ENCODE results near the gene FAAP20. TPM values are rescaled to one million over a fixed set of nuclear protein-coding genes. Genes with fewer than 3 reads are reported as not detected.

FAAP20 gene
- total RNA-seq, 1 experiment from 2014 or later, result 119 TPM

DNA sequence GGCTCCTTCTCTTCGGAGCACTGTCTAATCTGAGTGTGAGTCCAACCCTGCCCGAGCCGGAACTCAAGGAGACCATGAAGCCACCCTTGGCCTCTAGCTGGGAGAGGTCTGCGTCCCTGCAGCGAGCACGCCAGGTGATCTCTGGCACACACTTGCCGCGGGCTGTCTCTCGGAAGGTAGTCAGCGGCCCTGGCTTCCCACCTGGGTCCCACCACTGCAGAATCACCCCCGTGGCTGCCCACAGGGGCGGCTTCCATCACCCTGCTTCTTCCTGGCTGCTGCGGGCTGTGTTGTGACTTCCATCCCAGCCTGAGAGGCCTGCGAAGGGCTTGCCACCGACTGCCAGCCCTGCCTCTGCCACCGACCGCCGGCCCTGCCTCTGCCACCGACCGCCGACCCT is 17.0 kb downstream of the FAAP20 start:
- Mint-ChIP-seq H3K27me3 (ENCODE audit: low read depth) (no peaks in the 10 kb centered on the region), H3K9me3 (no peaks in the 10 kb centered on the region), H3K4me3 (no peak overlapping the region), H3K27ac (no peak overlapping the region; a peak in 2 of 7 replicates), H3K36me3 (ENCODE audit: insufficient read depth in 1 of 3, low read depth in 3 of 3) (peaks cover 14 to 43% (median 39%) of the 10 kb centered on the region in 3 experiments; a peak in 6 of 7 replicates), H3K4me1 (peaks cover 2 to 8% of the 10 kb centered on the region in 2 experiments; a peak in 2 of 4 replicates)
- H3K23me2 ChIP-seq (ENCODE audit: insufficient read length, low read depth, low read length, poor library complexity, severe bottlenecking), result no peaks in the 10 kb centered on the region
- no peaks in the 10 kb centered on the region for H3K79me2 ChIP-seq (ENCODE audit: insufficient read depth, low read length)
- no peak overlapping the region for H3K4me2 ChIP-seq (ENCODE audit: insufficient read depth, insufficient read length, low read length)
- no peak overlapping the region for H2BK12ac ChIP-seq (ENCODE audit: insufficient read length, low read depth, low read length)
- no peak overlapping the region for H4K5ac ChIP-seq (ENCODE audit: insufficient read length, low read depth, low read length)
- H3K4me1 ChIP-seq (ENCODE audit: insufficient read depth, low read length), result no peaks in the 10 kb centered on the region
- no peak overlapping the region for H2AFZ ChIP-seq (ENCODE audit: low read length)
- no peak overlapping the region for H3K9ac ChIP-seq (ENCODE audit: extremely low read depth, insufficient read length, low read length)
- H4K8ac ChIP-seq (replicated peaks; ENCODE audit: insufficient read length, low read depth, low read length), result no peak overlapping the region
- no peak overlapping the region for H3K23ac ChIP-seq (ENCODE audit: insufficient read length, low read depth, low read length)
- no peak overlapping the region for H3K56ac ChIP-seq (ENCODE audit: insufficient read length, low read depth, low read length)
- H2AK5ac ChIP-seq (ENCODE audit: insufficient read length, low read length), result no peak overlapping the region
- no peak overlapping the region for H3K4ac ChIP-seq (ENCODE audit: low read depth, low read length)
- H4K91ac ChIP-seq (ENCODE audit: insufficient read length, low read depth, low read length), result no peak overlapping the region
- no peak overlapping the region for H3K14ac ChIP-seq (ENCODE audit: insufficient read depth, low read length)
- no peak overlapping the region for H2BK5ac ChIP-seq (ENCODE audit: insufficient read length, low read length)
- no peaks in the 10 kb centered on the region for H4K20me1 ChIP-seq (ENCODE audit: control insufficient read depth, insufficient read depth, insufficient read length)
- H2BK120ac ChIP-seq (ENCODE audit: low read depth, low read length, poor library complexity, severe bottlenecking), result no peak overlapping the region
- no peak overlapping the region for H2BK20ac ChIP-seq (ENCODE audit: low read depth, low read length, poor library complexity, severe bottlenecking)
- H3K9me3 ChIP-seq (ENCODE audit: control insufficient read depth, low read depth, low read length), result no peaks in the 10 kb centered on the region
- no peak overlapping the region for H3K27ac ChIP-seq (ENCODE audit: insufficient read length, low read depth, low read length)
- no peak for DNase-seq
- H3K27me3 ChIP-seq (ENCODE audit: insufficient read depth, low read length), result no peaks in the 10 kb centered on the region
- H3T11ph ChIP-seq (ENCODE audit: low read length), result no peak overlapping the region
- TF ChIP-seq, protein P1, sequence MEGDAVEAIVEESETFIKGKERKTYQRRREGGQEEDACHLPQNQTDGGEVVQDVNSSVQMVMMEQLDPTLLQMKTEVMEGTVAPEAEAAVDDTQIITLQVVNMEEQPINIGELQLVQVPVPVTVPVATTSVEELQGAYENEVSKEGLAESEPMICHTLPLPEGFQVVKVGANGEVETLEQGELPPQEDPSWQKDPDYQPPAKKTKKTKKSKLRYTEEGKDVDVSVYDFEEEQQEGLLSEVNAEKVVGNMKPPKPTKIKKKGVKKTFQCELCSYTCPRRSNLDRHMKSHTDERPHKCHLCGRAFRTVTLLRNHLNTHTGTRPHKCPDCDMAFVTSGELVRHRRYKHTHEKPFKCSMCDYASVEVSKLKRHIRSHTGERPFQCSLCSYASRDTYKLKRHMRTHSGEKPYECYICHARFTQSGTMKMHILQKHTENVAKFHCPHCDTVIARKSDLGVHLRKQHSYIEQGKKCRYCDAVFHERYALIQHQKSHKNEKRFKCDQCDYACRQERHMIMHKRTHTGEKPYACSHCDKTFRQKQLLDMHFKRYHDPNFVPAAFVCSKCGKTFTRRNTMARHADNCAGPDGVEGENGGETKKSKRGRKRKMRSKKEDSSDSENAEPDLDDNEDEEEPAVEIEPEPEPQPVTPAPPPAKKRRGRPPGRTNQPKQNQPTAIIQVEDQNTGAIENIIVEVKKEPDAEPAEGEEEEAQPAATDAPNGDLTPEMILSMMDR (conservative IDR thresholded peaks at IDR 0.05), result no peak
- WGBS (ENCODE audit: extremely low coverage, insufficient read length, low lambda C conversion rate), result no CpG with 5 or more reads among the region's 21 CpGs
- H3K79me1 ChIP-seq (ENCODE audit: insufficient read depth, low read depth, low read length, poor library complexity, severe bottlenecking), result no peaks in the 10 kb centered on the region
- no peak overlapping the region for H3K18ac ChIP-seq (ENCODE audit: insufficient read length, low read depth, low read length)
- H2BK15ac ChIP-seq (ENCODE audit: low read depth, low read length), result no peak overlapping the region

Data from H9 (cell line).